ENCODE data around the gene GGT5. TPM values are rescaled to one million over a fixed set of nuclear protein-coding genes. Genes with fewer than 3 reads are reported as not detected.

Gene GGT5
- total and polyA plus RNA-seq, 7 experiments from 2014 or later = 0.14 to 0.77 (median 0.42) TPM; not detected in 3

- Histone ChIP-seq H3K4me1 (ENCODE audit: control insufficient read depth in 2 of 2, insufficient read depth in 2 of 2, low read length in 2 of 2) (no peaks in the 10 kb centered on the region), H3K27ac (ENCODE audit: low read depth, low read length) (no peak overlapping the region), H3K27me3 (ENCODE audit: control insufficient read depth in 2 of 2, insufficient read depth in 2 of 2, low read length in 2 of 2) (no peaks in the 10 kb centered on the region), H3K4me3 (ENCODE audit: low read length) (no peak overlapping the region), H3K9me3 (ENCODE audit: control insufficient read depth in 2 of 3, low read length in 3 of 3) (no peaks in the 10 kb centered on the region), H3K36me3 (ENCODE audit: control insufficient read depth in 2 of 3, insufficient read depth in 3 of 3, low read length in 3 of 3) (no peaks in the 10 kb centered on the region)
- Mint-ChIP-seq H3K9me3 (no peaks in the 10 kb centered on the region), H3K36me3 (peaks cover 0 to 5% (median 0%) of the 10 kb centered on the region in 5 donors), H3K4me1 (peaks cover 0 to 20% (median 0%) of the 10 kb centered on the region in 7 donors), H3K27me3 (no peaks in the 10 kb centered on the region), H3K27ac (peak overlapping the region in 1 of 9 donors; percentile 54), H3K4me3 (no peak overlapping the region)
- intact Hi-C loops (cut with micrococcal nuclease) = no loop called here
- POLR2A ChIA-PET = interaction anchor here (0.8 kb wide), 1 partner anchor 530 kb away, joined by 3 read pairs; no protein-coding TSS in a partner anchor
- CTCF ChIA-PET = no interaction called here
- no peak for DNase-seq
- ATAC-seq = no peak
These were observed 53.5 kb downstream of the GGT5 start for GRCh38 chr22:24191381-24191841.

DNA sequence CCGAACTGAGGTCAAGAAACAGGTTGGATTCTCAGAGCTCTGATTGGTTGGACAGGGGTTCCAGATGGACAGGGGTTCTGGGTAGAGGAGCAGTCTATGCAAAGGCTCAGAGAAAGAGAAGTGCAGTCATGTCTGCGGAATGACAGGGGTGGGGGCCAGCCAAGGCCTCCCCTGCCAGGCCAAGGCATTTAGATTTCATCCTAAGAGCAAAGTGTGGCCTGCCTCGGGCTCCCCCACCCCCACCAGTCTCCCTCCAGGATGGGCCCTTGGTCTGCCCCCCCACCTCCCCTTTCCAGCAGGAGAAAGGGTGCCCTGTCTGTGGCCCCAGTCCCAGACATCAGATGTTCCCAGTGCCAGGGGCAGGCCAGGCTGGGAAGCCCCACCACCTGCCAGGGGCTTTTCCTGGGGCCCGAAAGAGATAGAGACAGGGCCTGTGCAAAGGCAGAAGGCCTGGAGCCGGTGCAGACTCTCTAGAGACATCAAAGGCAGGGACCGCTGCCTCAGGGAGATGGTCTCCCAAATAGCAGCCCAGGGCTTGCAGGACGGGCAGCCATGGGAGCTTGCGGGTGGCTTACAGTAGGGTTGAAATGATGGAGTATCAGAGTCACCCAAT lies 54.2 kb downstream of the GGT5 start:
- Mint-ChIP-seq H3K27me3 (no peaks in the 10 kb centered on the region), H3K36me3 (peaks cover 0 to 5% (median 0%) of the 10 kb centered on the region in 5 donors), H3K4me3 (no peak overlapping the region), H3K4me1 (peaks cover 0 to 13% (median 0%) of the 10 kb centered on the region in 7 donors), H3K27ac (peak overlapping the region in 1 of 9 donors; percentile 54), H3K9me3 (no peaks in the 10 kb centered on the region)
- ChIA-PET POLR2A (interaction anchor here (0.8 kb wide), 1 partner anchor 529 kb away, joined by 3 read pairs; no protein-coding TSS in a partner anchor), CTCF (interaction anchor here (0.6 to 1.2 kb wide), 4 partner anchors 10 to 55 kb away, joined by 3 read pairs; no protein-coding TSS in a partner anchor)
- ATAC-seq (no peak), DNase-seq (no peak)
- Histone ChIP-seq H3K4me1 (ENCODE audit: control insufficient read depth in 2 of 2, insufficient read depth in 2 of 2, low read length in 2 of 2) (no peaks in the 10 kb centered on the region), H3K27me3 (ENCODE audit: control insufficient read depth in 2 of 2, insufficient read depth in 2 of 2, low read length in 2 of 2) (no peaks in the 10 kb centered on the region), H3K27ac (ENCODE audit: low read depth, low read length) (no peak overlapping the region), H3K36me3 (ENCODE audit: control insufficient read depth in 2 of 3, insufficient read depth in 3 of 3, low read length in 3 of 3) (no peaks in the 10 kb centered on the region), H3K4me3 (ENCODE audit: low read length) (no peak overlapping the region), H3K9me3 (ENCODE audit: control insufficient read depth in 2 of 3, low read length in 3 of 3) (no peaks in the 10 kb centered on the region)
- intact Hi-C loops (cut with micrococcal nuclease) = no loop called here

DNA sequence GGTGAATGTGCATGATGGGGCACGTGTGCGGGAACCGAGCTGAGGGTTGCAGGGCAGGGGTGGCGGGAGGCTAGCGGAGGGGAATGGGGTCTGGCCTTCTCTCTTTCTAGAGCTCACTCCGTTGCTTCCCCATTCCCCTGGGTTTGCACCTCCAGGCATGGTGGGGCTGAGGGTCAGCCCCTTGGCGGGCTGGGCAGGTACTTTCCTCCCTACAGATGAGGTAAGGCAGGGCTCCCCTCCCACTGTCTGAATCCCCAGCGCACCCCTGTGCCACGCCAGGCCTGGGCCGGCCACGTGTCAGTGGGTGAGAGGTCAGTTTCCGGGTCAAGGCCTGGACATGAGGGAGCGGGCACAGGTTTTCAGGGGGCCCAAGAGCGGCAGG lies 54.7 kb downstream of the GGT5 start:
- no peak for DNase-seq
- CTCF ChIA-PET = interaction anchor here (0.6 to 1.2 kb wide), 4 partner anchors 10 to 56 kb away, joined by 3 read pairs; no protein-coding TSS in a partner anchor
- no peak for ATAC-seq
- peaks cover 0 to 5% (median 0%) of the 10 kb centered on the region in 5 donors for H3K36me3 Mint-ChIP-seq
- H3K9me3 ChIP-seq (ENCODE audit: control insufficient read depth in 2 of 3, low read length in 3 of 3) = no peaks in the 10 kb centered on the region
- H3K4me3 Mint-ChIP-seq = no peak overlapping the region
- H3K36me3 ChIP-seq (ENCODE audit: control insufficient read depth in 2 of 3, insufficient read depth in 3 of 3, low read length in 3 of 3) = no peaks in the 10 kb centered on the region
- H3K9me3 Mint-ChIP-seq = no peaks in the 10 kb centered on the region
- no peak overlapping the region for H3K27ac Mint-ChIP-seq
- POLR2A ChIA-PET = no interaction called here
- no peaks in the 10 kb centered on the region for H3K27me3 ChIP-seq (ENCODE audit: control insufficient read depth in 2 of 2, insufficient read depth in 2 of 2, low read length in 2 of 2)
- H3K27me3 Mint-ChIP-seq = no peaks in the 10 kb centered on the region
- no peak overlapping the region for H3K27ac ChIP-seq (ENCODE audit: low read depth, low read length)
- H3K4me1 Mint-ChIP-seq = peaks cover 0 to 11% (median 0%) of the 10 kb centered on the region in 7 donors
- H3K4me1 ChIP-seq (ENCODE audit: control insufficient read depth in 2 of 2, insufficient read depth in 2 of 2, low read length in 2 of 2) = no peaks in the 10 kb centered on the region
- intact Hi-C loops (cut with micrococcal nuclease) = no loop called here
- no peak overlapping the region for H3K4me3 ChIP-seq (ENCODE audit: low read length)

GRCh38 chr22:24189249-24190158 lies 55.4 kb downstream of the GGT5 start:
- ATAC-seq = peak; percentile 82
- CTCF ChIA-PET = interaction anchor here (0.6 to 1.2 kb wide), 4 partner anchors 10 to 56 kb away, joined by 3 read pairs; no protein-coding TSS in a partner anchor
- Mint-ChIP-seq H3K4me3 (no peak overlapping the region), H3K27me3 (no peaks in the 10 kb centered on the region), H3K9me3 (no peaks in the 10 kb centered on the region), H3K4me1 (peaks cover 0 to 11% (median 0%) of the 10 kb centered on the region in 7 donors), H3K36me3 (peaks cover 0 to 5% (median 0%) of the 10 kb centered on the region in 5 donors), H3K27ac (peak overlapping the region in 1 of 9 donors; percentile 90)
- intact Hi-C loops (cut with micrococcal nuclease) = loop anchor here (1.0 to 10.0 kb wide), 3 partner anchors 58 to 336 kb away; partner anchors contain the start of gene GSTT2 (in 1 of the 2)
- no peaks in the 10 kb centered on the region for H3K9me3 ChIP-seq (ENCODE audit: control insufficient read depth in 2 of 3, low read length in 3 of 3)
- no peaks in the 10 kb centered on the region for H3K36me3 ChIP-seq (ENCODE audit: control insufficient read depth in 2 of 3, insufficient read depth in 3 of 3, low read length in 3 of 3)
- no peaks in the 10 kb centered on the region for H3K4me1 ChIP-seq (ENCODE audit: control insufficient read depth in 2 of 2, insufficient read depth in 2 of 2, low read length in 2 of 2)
- no peak overlapping the region for H3K4me3 ChIP-seq (ENCODE audit: low read length)
- peak in 7 of 9 donors; percentile 25 to 70 (median 44) for DNase-seq
- POLR2A ChIA-PET = no interaction called here
- H3K27ac ChIP-seq (ENCODE audit: low read depth, low read length) = no peak overlapping the region
- no peaks in the 10 kb centered on the region for H3K27me3 ChIP-seq (ENCODE audit: control insufficient read depth in 2 of 2, insufficient read depth in 2 of 2, low read length in 2 of 2)

GRCh38 chr22:24188705-24189248 lies 56.1 kb downstream of the GGT5 start:
- peaks cover 0 to 5% (median 0%) of the 10 kb centered on the region in 5 donors for H3K36me3 Mint-ChIP-seq
- H3K9me3 ChIP-seq (ENCODE audit: control insufficient read depth in 2 of 3, low read length in 3 of 3) = no peaks in the 10 kb centered on the region
- peak overlapping the region in 1 of 9 donors; percentile 76 for H3K27ac Mint-ChIP-seq
- peaks cover 0 to 11% (median 0%) of the 10 kb centered on the region in 7 donors for H3K4me1 Mint-ChIP-seq
- no peaks in the 10 kb centered on the region for H3K36me3 ChIP-seq (ENCODE audit: control insufficient read depth in 2 of 3, insufficient read depth in 3 of 3, low read length in 3 of 3)
- no peak overlapping the region for H3K27ac ChIP-seq (ENCODE audit: low read depth, low read length)
- intact Hi-C loops (cut with micrococcal nuclease) = loop anchor here (1.0 to 10.0 kb wide), 3 partner anchors 59 to 337 kb away; partner anchors contain the start of gene GSTT2 (in 1 of the 2)
- ChIA-PET CTCF (no interaction called here), POLR2A (no interaction called here)
- no peak for DNase-seq
- no peaks in the 10 kb centered on the region for H3K27me3 Mint-ChIP-seq
- H3K4me3 Mint-ChIP-seq = no peak overlapping the region
- no peaks in the 10 kb centered on the region for H3K4me1 ChIP-seq (ENCODE audit: control insufficient read depth in 2 of 2, insufficient read depth in 2 of 2, low read length in 2 of 2)
- ATAC-seq = no peak
- no peak overlapping the region for H3K4me3 ChIP-seq (ENCODE audit: low read length)
- H3K27me3 ChIP-seq (ENCODE audit: control insufficient read depth in 2 of 2, insufficient read depth in 2 of 2, low read length in 2 of 2) = no peaks in the 10 kb centered on the region
- H3K9me3 Mint-ChIP-seq = no peaks in the 10 kb centered on the region

All from naive thymus-derived CD4-positive, alpha-beta T cell (primary cell).